Ascending aorta (tissue), 2 donors: ENCODE data around the gene LRRC71. TPM values are rescaled to one million over a fixed set of nuclear protein-coding genes. Genes with fewer than 3 reads are reported as not detected.

Source experiments
- DNase-seq, 2 donors: peaks; one replicate each; pipeline ENCODE4 v3.0.0-alpha.2; 2019; ENCODE audit warnings: low spot score in 2 of 2
- H3K27ac ChIP-seq, 2 donors: fragments of 200-600 bp; sonication (generic); one replicate each; pipeline ENCODE4 v1.5.1; 2016 to 2017; ENCODE audit warnings: mild to moderate bottlenecking in 1 of 2
- H3K27me3 ChIP-seq: fragments of 200-600 bp; sonication (generic); one replicate; pipeline ENCODE4 v1.5.1; 2017
- H3K36me3 ChIP-seq, 2 donors: fragments of 200-600 bp; sonication (generic); one replicate each; pipeline ENCODE4 v1.5.1; 2016
- H3K4me1 ChIP-seq, 2 donors: fragments of 200-600 bp; sonication (generic); one replicate each; pipeline ENCODE4 v1.5.1; 2016 to 2017; ENCODE audit warnings: mild to moderate bottlenecking in 1 of 2
- H3K4me3 ChIP-seq, 2 donors: fragments of 200-600 bp; sonication (generic); one replicate each; pipeline ENCODE4 v1.5.1; 2016 to 2017; ENCODE audit warnings: mild to moderate bottlenecking in 1 of 2
- H3K9me3 ChIP-seq, 2 donors: fragments of 200-600 bp; sonication (generic); one replicate each; pipeline ENCODE4 v1.5.1; 2016
- intact Hi-C: fragments of 100-400 bp; cut with DNase I; formaldehyde crosslinking; loops from one replicate; pipeline ENCODE4 v1.15.1; 2023
- total RNA-seq: library from RNA; depleted of rRNA; stranded (reverse); fragments of >200 nt; gene quantifications from one replicate; pipeline ENCODE4 v1.1.0, GENCODE V29; 2016
- TF ChIP-seq, protein P1 (sequence below), 3 experiments: fragments of 200-600 bp in 2 of 3; fragments of 450-650 bp in 1 of 3; sonication (generic) in 2 of 3; IDR thresholded peaks; one replicate each; pipeline ENCODE4 v1.5.1; 2016 to 2019; ENCODE audit warnings: antibody characterized with exemption in 3 of 3, mild to moderate bottlenecking in 1 of 3, moderate library complexity in 1 of 3

Gene LRRC71
- total RNA-seq, 1 donor from 2014 or later: not detected

GRCh38 chr1:156908955-156909354 lies 11.5 kb upstream of the LRRC71 start:
- intact Hi-C loops: no loop called here
- Histone ChIP-seq H3K27me3 (no peaks in the 10 kb centered on the region), H3K27ac (no peak overlapping the region), H3K4me3 (no peak overlapping the region), H3K4me1 (no peaks in the 10 kb centered on the region), H3K9me3 (no peaks in the 10 kb centered on the region), H3K36me3 (peaks cover 27 to 38% of the 10 kb centered on the region in 2 donors)
- TF ChIP-seq, protein P1, sequence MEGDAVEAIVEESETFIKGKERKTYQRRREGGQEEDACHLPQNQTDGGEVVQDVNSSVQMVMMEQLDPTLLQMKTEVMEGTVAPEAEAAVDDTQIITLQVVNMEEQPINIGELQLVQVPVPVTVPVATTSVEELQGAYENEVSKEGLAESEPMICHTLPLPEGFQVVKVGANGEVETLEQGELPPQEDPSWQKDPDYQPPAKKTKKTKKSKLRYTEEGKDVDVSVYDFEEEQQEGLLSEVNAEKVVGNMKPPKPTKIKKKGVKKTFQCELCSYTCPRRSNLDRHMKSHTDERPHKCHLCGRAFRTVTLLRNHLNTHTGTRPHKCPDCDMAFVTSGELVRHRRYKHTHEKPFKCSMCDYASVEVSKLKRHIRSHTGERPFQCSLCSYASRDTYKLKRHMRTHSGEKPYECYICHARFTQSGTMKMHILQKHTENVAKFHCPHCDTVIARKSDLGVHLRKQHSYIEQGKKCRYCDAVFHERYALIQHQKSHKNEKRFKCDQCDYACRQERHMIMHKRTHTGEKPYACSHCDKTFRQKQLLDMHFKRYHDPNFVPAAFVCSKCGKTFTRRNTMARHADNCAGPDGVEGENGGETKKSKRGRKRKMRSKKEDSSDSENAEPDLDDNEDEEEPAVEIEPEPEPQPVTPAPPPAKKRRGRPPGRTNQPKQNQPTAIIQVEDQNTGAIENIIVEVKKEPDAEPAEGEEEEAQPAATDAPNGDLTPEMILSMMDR (IDR thresholded peaks at IDR 0.05): no peak
- no peak for DNase-seq

DNA sequence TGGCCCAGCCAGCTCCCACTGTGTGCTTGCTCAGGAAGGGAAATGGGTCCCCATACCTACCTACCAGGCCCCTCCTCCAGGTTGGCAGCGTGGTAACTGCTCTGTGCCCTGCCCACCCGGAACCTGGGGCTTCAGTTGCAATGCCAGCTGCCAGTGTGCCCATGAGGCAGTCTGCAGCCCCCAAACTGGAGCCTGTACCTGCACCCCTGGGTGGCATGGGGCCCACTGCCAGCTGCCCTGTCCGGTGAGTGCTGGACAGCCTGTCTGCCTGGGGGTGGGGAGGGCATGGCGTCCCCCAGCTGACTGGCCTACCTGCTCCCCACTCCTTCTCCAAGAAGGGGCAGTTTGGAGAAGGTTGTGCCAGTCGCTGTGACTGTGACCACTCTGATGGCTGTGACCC lies 10.8 kb upstream of the LRRC71 start:
- H3K36me3 ChIP-seq: peaks cover 32 to 44% of the 10 kb centered on the region in 2 donors
- no peak overlapping the region for H3K27ac ChIP-seq
- TF ChIP-seq, protein P1 (IDR thresholded peaks at IDR 0.05): no peak
- H3K4me1 ChIP-seq: no peaks in the 10 kb centered on the region
- DNase-seq: no peak
- no peaks in the 10 kb centered on the region for H3K27me3 ChIP-seq
- no peaks in the 10 kb centered on the region for H3K9me3 ChIP-seq
- H3K4me3 ChIP-seq: no peak overlapping the region
- intact Hi-C loops: no loop called here

DNA sequence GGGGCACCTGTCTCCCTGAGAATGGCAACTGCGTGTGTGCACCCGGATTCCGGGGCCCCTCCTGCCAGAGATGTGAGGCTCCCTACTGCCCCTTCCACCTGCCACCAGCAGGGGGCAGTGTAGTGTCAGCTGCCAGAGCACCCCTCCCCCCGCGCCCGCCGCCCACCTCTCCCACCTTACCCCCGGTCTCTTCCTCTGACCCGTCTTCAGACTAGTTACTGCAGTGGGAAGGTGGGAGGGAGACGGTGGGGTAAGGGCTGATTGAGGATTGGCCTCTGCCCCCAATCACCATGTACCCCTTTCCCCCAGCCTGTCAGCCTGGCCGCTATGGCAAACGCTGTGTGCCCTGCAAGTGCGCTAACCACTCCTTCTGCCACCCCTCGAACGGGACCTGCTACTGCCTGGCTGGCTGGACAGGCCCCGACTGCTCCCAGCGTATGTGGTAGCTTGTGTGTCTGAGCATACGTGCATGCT lies 10.1 kb upstream of the LRRC71 start:
- H3K27me3 ChIP-seq: no peaks in the 10 kb centered on the region
- DNase-seq: no peak
- H3K4me1 ChIP-seq: no peaks in the 10 kb centered on the region
- peaks cover 37 to 48% of the 10 kb centered on the region in 2 donors for H3K36me3 ChIP-seq
- H3K27ac ChIP-seq: no peak overlapping the region
- intact Hi-C loops: no loop called here
- TF ChIP-seq, protein P1 (IDR thresholded peaks at IDR 0.05): peak; percentile 27 to 68 (median 56)
- no peaks in the 10 kb centered on the region for H3K9me3 ChIP-seq
- no peak overlapping the region for H3K4me3 ChIP-seq

DNA sequence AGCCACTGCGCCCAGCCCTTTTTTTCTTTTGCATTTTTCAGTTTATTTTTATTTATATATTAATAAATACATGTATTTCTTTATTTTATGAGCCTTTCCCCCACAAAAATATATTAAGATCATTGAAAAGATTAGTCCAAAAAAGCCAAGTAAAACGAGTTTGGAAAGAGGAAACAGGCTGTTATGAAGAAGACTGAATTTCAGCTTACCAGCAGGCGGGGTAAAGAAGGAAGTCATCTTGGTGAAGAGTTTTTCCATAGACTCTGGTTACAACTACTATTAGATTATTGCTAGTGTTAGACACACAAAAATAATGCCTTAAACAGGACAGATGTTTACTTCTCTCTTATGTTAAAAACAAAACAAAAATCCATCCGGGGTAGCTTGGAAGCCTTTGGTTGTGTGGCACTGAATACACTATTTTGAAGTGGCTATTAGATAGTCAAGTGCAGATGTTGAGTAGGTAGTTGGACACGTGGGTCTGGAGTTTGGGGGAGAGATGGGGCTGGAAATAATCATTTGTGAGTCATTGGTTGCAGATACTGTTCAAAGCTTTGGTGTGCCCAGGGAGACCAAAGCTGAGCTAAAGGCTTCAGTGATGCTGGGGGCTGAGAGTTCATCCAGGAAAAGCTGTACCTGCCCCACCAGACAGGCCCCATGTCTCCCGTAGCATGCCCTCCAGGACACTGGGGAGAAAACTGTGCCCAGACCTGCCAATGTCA lies 8.7 kb upstream of the LRRC71 start:
- Histone ChIP-seq H3K27ac (no peak overlapping the region), H3K4me1 (no peaks in the 10 kb centered on the region), H3K27me3 (no peaks in the 10 kb centered on the region), H3K4me3 (no peak overlapping the region), H3K36me3 (peaks cover 32 to 49% of the 10 kb centered on the region in 2 donors), H3K9me3 (no peaks in the 10 kb centered on the region)
- intact Hi-C loops: no loop called here
- TF ChIP-seq, protein P1 (IDR thresholded peaks at IDR 0.05): no peak
- DNase-seq: no peak

DNA sequence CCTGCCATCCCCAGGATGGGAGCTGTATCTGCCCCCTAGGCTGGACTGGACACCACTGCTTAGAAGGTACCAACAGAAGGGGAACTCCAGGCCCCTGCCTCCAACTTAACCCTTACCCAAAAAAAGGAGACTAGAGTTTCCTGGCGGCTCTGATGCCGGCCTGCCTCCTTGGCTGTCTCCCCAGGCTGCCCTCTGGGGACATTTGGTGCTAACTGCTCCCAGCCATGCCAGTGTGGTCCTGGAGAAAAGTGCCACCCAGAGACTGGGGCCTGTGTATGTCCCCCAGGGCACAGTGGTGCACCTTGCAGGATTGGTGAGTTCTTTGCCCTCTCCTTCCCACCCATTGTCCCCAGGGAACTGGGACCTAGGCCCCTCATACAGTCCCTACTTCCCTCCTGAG lies 8.1 kb upstream of the LRRC71 start:
- Histone ChIP-seq H3K9me3 (no peaks in the 10 kb centered on the region), H3K4me3 (no peak overlapping the region), H3K27ac (no peak overlapping the region), H3K36me3 (peaks cover 28 to 48% of the 10 kb centered on the region in 2 donors), H3K4me1 (no peaks in the 10 kb centered on the region), H3K27me3 (no peaks in the 10 kb centered on the region)
- no peak for DNase-seq
- TF ChIP-seq, protein P1 (IDR thresholded peaks at IDR 0.05): no peak
- intact Hi-C loops: no loop called here
